ENCODE data around the gene EVL.

EVL gene

DNA sequence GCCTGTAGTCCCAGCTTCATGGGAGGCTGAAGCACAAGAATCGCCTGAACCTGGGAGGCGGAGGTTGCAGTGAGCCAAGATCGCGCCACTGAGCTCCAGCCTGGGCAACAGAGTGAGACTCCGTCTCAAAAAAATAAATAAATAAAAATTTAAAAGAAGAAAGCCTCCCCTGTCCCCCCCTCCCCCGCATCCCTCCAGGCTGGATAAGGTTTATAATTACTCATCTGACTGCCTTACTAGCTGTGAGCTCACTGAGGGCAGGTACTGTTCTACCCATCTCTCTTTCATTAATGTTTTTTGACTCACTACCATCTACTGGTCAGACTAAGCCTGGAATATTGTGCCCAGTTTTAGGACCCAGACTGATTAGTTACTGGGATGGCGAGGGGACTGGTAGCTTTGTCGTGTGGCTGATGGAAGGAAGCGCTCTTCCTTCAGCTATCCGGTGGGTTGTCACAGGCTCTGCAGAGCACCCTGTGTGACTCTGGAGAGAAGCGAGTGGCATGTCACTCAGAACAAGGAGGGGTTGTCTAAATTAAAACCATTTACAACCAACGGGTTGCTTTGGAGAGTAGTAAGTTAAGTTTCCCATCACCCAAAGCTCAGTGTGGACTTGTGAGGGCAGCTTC, 16.9 kb downstream of the EVL start:
- no peak overlapping the region for H3K4me3 ChIP-seq (ENCODE audit: low read depth, low read length)
- no peak for DNase-seq (ENCODE audit: low read depth)
- TF ChIP-seq, protein P1, sequence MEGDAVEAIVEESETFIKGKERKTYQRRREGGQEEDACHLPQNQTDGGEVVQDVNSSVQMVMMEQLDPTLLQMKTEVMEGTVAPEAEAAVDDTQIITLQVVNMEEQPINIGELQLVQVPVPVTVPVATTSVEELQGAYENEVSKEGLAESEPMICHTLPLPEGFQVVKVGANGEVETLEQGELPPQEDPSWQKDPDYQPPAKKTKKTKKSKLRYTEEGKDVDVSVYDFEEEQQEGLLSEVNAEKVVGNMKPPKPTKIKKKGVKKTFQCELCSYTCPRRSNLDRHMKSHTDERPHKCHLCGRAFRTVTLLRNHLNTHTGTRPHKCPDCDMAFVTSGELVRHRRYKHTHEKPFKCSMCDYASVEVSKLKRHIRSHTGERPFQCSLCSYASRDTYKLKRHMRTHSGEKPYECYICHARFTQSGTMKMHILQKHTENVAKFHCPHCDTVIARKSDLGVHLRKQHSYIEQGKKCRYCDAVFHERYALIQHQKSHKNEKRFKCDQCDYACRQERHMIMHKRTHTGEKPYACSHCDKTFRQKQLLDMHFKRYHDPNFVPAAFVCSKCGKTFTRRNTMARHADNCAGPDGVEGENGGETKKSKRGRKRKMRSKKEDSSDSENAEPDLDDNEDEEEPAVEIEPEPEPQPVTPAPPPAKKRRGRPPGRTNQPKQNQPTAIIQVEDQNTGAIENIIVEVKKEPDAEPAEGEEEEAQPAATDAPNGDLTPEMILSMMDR (IDR thresholded peaks at IDR 0.05; ENCODE audit: control insufficient read depth, extremely low read depth, insufficient read depth), result no peak

DNA sequence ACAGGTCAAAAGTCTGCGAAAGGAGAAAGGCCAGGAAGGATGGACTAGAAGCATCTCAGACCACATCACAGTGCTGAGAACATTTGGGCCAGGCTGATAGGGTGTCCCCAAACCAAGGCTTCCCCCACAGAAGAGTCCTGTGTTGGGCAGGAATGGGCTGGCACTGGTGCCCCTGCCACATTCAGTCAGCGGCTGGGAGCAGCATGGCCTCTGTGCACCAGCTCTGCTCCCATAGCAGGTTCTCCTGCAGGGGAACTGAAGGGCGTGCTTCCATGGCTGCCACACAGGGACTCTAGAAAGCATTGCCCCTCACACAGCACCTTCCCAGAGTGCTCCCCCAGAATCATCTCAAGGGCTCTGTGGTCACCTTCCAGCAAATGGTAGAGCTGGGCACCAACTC, 17.5 kb downstream of the EVL start:
- TF ChIP-seq, protein P1 (IDR thresholded peaks at IDR 0.05; ENCODE audit: control insufficient read depth, extremely low read depth, insufficient read depth), result no peak
- DNase-seq (ENCODE audit: low read depth), result no peak
- H3K4me3 ChIP-seq (ENCODE audit: low read depth, low read length), result no peak overlapping the region

DNA sequence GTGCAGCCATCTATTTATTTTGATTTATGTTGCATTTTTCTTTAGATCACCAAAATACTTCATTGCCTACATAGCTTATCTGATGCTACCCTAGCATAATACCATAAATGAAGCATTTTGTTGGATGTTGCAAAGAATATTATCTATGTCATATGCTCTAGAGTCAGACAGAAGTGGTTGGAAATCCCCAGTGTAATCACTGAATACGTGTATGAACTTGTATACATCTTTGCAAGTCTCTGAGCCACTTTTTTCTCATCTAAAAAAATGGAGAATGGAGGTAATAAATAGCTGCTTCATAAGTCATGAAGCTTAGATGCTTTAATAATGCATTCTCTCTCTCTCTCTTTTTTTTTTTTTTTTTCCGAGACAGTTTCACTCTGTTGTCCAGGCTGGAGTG, 18.5 kb downstream of the EVL start:
- no peak for DNase-seq (ENCODE audit: low read depth)
- H3K4me3 ChIP-seq (ENCODE audit: low read depth, low read length), result no peak overlapping the region
- TF ChIP-seq, protein P1 (IDR thresholded peaks at IDR 0.05; ENCODE audit: control insufficient read depth, extremely low read depth, insufficient read depth), result no peak

DNA sequence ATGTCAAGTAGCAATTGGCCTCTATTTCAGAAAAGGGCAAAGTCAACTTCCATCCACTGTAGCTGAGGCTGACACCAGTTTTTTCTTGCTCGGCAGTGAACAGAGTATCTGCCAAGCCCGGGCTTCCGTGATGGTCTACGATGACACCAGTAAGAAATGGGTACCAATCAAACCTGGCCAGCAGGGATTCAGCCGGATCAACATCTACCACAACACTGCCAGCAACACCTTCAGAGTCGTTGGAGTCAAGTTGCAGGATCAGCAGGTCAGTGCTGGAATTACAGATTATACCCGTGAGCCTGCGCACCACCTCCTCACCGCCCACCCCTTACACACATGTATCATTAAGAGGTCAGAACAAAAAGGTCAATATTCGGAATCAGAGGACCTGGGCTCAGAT, 19.4 kb downstream of the EVL start:
- TF ChIP-seq, protein P1 (IDR thresholded peaks at IDR 0.05; ENCODE audit: control insufficient read depth, extremely low read depth, insufficient read depth), result no peak
- H3K4me3 ChIP-seq (ENCODE audit: low read depth, low read length), result no peak overlapping the region
- DNase-seq (ENCODE audit: low read depth), result no peak

DNA sequence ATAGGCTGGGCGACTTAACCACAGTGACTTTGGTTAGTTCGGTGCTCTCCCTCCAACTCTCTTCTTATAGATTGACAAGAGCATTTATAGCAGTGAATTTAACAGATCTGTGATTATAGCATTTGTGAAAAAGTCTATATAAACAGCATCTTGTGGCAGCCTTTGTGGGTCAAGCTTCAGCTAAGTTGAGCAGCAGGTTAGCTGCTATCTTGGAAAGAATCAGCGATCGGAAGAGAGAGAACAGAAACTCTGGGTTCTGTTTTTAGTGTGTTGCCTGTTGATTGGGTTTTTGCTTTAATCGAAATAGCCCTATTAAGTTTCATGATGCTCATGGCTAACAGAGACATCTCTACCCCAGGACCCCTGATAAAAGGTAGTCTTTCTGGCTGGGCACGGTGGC, 20.2 kb downstream of the EVL start:
- DNase-seq (ENCODE audit: low read depth), result no peak
- TF ChIP-seq, protein P1 (IDR thresholded peaks at IDR 0.05; ENCODE audit: control insufficient read depth, extremely low read depth, insufficient read depth), result no peak
- no peak overlapping the region for H3K4me3 ChIP-seq (ENCODE audit: low read depth, low read length)

DNA sequence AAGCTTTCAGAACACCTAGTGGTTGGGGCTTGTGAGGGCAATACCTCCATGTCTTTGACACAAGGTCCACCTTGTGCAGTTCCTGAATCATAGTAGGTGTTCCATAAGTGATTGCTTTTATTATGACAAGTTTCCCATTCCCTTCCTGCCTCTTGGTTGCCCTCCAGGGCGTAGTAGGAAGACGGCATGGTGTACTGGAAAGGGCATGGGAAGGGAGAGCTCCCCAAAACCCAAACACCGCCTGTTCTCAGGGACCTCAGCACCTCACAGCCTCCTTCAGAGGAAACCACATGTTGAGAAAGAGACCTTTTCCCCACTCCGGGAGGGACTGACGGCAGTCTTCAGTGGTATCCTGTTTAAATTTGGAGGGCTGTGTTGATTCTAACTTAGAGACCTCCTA, 21.1 kb downstream of the EVL start:
- DNase-seq (ENCODE audit: low read depth), result no peak
- H3K4me3 ChIP-seq (ENCODE audit: low read depth, low read length), result no peak overlapping the region
- TF ChIP-seq, protein P1 (IDR thresholded peaks at IDR 0.05; ENCODE audit: control insufficient read depth, extremely low read depth, insufficient read depth), result no peak

DNA sequence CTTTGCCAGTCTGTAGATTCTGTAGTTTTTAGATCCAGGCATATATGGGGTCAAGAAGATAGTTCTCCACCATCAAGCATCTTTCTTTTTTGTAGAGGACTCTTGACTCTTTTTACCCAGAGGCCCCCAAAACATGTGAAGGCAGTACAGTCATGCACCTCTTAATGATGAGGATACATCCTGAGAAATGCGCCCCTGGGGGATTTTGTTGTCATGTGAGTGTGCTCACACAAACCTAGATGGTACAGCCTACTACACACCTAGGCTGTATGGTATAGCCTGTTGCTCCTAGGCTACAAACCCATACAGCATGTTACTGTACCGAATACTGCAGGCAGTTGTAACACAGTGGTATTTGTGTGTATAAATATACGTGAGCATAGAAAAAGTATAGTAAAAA, 23.0 kb downstream of the EVL start:
- no peak for DNase-seq (ENCODE audit: low read depth)
- no peak overlapping the region for H3K4me3 ChIP-seq (ENCODE audit: low read depth, low read length)
- TF ChIP-seq, protein P1 (IDR thresholded peaks at IDR 0.05; ENCODE audit: control insufficient read depth, extremely low read depth, insufficient read depth), result no peak

Data from LNCaP clone FGC (cell line).